Measurements from ENCODE around the gene LAMA2. TPM values are rescaled to one million over a fixed set of nuclear protein-coding genes. Genes with fewer than 3 reads are reported as not detected.
"Not testable (repeated sequence)": the region's sequence is repeated elsewhere in the genome, so short reads cannot be mapped to it uniquely, and the experiment has no call there.

The LAMA2 gene
- total RNA-seq, 1 donor, result not detected

DNA sequence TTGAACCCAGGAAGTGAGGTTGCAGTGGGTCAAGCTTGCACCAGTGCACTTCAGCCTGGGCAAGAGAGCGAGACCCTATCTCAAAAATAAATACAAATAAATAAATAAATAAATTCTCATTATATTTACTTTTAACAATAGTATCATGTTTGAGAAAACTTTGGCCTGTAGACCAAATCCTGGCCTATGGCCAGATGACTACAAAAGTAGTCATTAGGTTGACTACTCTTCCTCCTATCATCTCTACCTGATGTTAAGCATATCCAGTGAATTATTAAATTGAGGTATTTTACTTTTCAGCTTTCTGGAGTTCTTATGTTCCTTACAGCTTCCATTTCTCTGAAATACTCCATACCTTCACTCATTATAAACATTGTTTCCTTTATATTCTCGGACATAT, 280.6 kb downstream of the LAMA2 start:
- DNase-seq (ENCODE audit: low read depth in 2 of 3, low spot score in 2 of 3), result no peak

DNA sequence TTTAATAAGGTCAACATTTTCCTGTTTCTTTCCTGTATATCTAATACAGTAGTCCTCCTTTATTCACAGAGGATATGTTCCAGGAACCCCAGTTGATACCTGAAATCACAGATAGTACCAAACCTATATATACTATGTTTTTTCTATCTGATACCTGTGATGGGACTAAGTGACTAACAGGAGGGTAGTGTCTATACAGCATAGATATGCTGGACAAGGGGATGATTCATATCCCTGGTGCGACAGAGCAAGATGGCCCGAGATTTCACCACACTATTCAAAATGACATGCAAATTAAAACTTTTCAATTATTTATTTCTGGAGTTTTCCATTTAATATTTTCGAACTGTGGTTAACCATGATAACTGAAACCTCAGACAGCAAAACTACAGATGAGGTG, 281.1 kb downstream of the LAMA2 start:
- no peak for DNase-seq (ENCODE audit: low read depth in 2 of 3, low spot score in 2 of 3)

DNA sequence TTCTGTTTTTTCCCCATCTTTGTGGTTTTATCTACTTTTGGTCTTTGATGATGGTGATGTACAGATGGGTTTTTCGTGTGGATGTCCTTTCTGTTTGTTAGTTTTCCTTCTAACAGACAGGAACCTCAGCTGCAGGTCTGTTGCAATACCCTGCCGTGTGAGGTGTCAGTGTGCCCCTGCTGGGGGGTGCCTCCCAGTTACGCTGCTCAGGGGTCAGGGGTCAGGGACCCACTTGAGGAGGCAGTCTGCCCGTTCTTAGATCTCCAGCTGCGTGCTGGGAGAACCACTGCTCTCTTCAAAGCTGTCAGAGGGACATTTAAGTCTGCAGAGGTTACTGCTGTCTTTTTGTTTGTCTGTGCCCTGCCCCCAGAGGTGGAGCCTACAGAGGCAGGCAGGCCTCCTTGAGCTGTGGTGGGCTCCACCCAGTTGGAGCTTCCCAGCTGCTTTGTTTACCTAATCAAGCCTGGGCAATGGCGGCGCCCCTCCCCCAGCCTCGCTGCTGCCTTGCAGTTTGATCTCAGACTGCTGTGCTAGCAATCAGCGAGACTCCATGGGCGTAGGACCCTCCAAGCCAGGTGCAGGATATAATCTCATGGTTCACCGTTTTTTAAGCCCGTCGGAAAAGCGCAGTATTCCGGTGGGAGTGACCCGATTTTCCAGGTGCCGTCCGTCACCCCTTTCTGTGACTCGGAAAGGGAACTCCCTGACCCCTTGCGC, 289.5 kb downstream of the LAMA2 start:
- DNase-seq (ENCODE audit: low read depth in 2 of 3, low spot score in 2 of 3), result not testable (repeated sequence)

GRCh38 chr6:129175066-129175465, 292.1 kb downstream of the LAMA2 start:
- no peak for DNase-seq (ENCODE audit: low read depth in 2 of 3, low spot score in 2 of 3)

DNA sequence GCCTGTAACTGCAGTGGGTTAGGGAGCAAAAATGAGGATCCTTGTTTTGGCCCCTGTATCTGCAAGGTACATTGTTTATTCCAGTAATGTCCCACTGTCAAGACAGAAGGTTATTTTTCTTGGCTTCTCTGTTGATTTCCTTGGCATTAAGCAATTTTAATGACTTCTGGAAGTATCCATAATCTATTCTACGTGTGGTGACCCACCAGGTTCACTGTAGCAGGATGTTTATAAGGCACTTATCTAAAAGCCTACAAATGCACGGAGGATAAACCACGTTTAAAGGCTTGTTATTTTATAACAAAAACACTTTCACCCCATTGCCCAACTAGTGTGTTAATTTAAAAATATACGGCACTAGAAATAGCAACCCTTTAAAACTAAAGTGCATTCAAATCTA, 294.9 kb downstream of the LAMA2 start:
- DNase-seq (ENCODE audit: low read depth in 2 of 3, low spot score in 2 of 3), result no peak

- no peak for DNase-seq (ENCODE audit: low read depth in 2 of 3, low spot score in 2 of 3)
Measured at GRCh38 chr6:129179283-129179682, 296.3 kb downstream of the LAMA2 start.

GRCh38 chr6:129181001-129181400, 298.1 kb downstream of the LAMA2 start:
- no peak for DNase-seq (ENCODE audit: low read depth in 2 of 3, low spot score in 2 of 3)

DNA sequence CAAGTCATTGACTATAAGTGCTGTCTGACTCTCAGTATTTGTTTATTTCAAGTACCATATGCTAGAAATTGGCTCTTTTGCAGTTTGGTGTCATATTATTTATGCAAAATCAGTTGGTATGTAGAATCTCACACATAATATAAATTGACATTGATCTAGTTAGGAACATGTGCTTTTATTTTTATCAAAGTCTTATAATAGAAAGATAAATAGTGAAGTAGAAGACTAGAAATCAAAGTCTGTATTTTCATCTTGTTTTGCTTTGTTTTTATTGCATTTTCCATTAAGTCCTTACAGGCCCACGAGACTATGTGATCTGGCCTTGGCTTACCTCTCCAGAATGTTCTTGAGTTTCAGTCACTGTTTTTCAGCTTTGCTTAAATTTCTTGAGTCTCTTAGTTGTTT, 300.3 kb downstream of the LAMA2 start:
- no peak for DNase-seq (ENCODE audit: low read depth in 2 of 3, low spot score in 2 of 3)

DNA sequence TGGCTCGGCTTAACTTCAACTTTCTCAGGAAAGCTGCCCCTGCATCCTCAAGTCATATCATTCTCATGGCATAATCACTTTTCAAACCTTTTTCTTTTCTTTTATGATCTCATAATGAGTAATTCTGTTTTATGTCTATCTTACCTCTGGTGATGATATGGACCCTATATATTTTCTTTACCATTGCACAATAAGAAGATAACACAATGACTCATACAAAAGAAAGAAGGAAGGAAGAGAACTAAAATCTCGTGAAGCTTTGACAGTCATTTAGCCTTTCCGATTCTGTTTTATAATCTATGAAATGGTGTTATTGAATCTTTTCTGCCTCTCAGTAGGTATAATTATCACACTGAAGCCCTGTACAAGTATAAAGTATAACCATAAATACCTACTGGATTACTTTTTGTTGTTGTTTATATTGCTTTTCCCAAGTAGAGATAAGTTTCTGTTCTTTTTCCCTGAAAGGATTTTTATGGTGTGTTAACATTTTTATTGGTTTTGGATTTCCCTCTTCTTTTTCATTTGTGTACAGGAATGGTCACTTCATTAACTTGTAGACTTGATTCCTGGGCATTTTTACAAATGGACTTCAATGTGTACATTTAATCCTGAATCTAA, 300.9 kb downstream of the LAMA2 start:
- DNase-seq (ENCODE audit: low read depth in 2 of 3, low spot score in 2 of 3), result no peak

DNA sequence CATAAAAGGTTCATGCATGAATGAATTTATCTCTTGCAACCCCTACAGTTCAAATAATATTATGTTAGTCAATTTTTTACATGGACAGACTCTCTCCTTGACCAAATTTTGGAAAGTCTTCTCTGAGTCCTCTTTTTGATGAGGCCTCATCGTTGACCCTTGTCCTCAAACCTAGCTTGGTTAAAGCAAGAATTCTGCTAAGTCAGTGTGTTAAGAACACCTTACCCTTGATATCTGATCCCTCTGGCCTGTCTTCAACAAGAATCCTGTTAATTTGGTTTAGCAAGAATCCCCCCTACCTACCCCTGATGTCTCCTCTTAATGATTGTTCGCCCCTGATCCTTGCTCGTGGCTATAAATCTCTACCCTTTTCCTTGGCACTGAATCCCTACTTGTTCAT, 301.4 kb downstream of the LAMA2 start:
- no peak for DNase-seq (ENCODE audit: low read depth in 2 of 3, low spot score in 2 of 3)

- DNase-seq (ENCODE audit: low read depth in 2 of 3, low spot score in 2 of 3), result no peak
Measured at GRCh38 chr6:129184808-129185366, 301.9 kb downstream of the LAMA2 start.

- no peak for DNase-seq (ENCODE audit: low read depth in 2 of 3, low spot score in 2 of 3)
Measured at GRCh38 chr6:129186988-129187387, 304.1 kb downstream of the LAMA2 start.

- no peak for DNase-seq (ENCODE audit: low read depth in 2 of 3, low spot score in 2 of 3)
Measured at GRCh38 chr6:129188306-129188705, 305.4 kb downstream of the LAMA2 start.

DNA sequence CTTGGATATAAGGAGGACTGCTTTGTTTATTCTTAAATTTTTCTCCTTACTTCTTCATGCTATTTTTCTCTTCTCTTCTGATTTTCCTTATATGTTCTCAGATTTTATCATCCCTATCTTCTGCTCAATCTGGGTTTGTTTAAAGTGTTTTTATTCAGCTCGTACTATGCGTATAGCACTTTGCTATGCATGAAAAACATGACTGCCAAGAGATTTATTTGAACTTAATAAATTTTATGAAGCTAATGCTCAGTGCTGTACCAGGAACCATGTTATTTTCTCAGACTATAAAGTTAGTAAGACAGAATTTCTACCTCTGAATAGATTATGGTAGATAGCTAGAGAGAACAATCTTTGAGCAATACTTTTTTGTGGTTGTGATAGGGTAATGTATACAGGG, 305.9 kb downstream of the LAMA2 start:
- no peak for DNase-seq (ENCODE audit: low read depth in 2 of 3, low spot score in 2 of 3)

DNA sequence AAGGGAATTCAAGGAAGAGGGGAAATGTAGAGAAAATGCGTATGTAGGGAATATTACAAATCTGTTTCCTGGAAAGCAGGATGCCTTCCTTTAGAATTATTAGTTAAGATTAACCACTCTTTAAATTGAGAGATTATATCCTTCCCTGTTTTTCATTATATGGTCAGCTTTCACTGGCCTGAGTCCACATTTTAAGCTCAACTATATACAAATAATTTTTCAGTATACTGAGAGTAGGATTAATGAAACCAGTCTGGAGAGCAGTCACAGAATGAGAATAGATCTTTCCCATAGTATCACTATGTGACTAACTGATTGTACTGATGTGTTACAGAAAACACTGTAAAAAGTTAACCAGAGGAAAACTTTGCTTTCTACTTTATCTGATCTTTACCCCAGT, 306.3 kb downstream of the LAMA2 start:
- no peak for DNase-seq (ENCODE audit: low read depth in 2 of 3, low spot score in 2 of 3)

DNA sequence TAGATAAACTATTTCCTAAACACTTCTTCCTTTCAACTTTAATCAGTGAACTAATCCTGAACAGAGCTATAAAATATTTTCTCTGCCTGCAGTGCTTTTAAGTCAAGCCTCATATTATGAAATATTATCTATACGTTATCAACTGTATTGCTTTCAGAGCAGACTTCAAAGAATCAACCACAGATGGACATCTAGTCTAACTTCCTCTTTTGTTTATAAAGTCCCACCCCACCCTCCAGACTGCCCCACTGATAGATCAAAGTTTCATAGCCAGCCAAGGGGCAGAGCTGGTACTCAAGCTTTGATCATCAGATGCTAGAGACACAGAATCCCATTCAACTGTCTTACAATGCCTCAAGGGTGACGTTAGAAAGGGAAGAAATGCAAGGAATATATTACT, 308.3 kb downstream of the LAMA2 start:
- DNase-seq (ENCODE audit: low read depth in 2 of 3, low spot score in 2 of 3), result no peak

- no peak for DNase-seq (ENCODE audit: low read depth in 2 of 3, low spot score in 2 of 3)
Measured at GRCh38 chr6:129192458-129192989, 309.6 kb downstream of the LAMA2 start.

DNA sequence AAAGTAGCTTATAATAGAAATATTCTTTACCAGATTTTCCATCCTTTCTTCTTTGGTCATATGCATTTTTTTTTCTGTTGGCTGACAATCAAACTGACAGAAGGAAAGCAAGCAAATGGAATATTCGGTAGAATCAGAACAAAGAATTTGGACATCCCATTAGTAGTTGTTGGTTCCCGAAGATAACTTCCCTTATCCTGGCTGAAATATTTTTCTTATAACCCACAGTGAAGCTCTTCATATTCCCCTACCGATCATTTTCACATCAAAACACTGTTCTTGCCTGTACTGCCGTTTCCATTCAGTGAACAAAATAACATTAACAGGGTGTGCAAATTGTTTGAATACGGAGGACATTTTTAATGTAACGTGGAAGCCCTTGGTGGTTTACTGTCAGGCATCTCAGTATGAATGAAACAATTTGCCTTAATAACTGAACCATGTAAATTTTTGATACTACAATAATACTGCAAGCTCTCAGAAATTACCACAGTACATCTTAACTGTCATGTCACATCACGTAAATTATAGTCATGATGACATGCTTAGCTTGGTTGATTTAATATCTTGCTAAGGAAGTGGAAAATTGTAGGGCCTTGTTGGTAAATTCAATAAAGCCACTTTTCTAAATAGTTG, 311.5 kb downstream of the LAMA2 start:
- no peak for DNase-seq (ENCODE audit: low read depth in 2 of 3, low spot score in 2 of 3)

- no peak for DNase-seq (ENCODE audit: low read depth in 2 of 3, low spot score in 2 of 3)
Measured at GRCh38 chr6:129195161-129195560, 312.2 kb downstream of the LAMA2 start.

DNA sequence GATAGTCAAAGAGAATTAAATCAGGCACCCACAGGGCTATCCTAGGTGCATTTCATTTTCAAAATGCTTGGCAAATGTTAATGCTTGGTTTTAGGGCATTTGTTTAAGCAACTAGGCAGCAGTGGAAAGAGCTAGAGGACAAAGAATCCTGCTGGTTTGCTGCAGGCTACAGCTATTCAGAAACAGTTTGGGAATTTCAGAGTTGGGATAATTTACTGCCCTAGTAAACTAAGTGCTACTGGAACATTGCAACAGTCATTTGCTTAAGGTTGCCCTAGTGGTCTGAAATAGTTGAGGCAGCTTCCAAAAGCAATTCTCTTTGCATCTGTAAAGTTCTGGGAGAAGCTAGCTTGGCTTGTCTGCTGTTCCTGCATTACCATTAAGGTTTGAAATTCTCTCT, 312.7 kb downstream of the LAMA2 start:
- no peak for DNase-seq (ENCODE audit: low read depth in 2 of 3, low spot score in 2 of 3)

DNA sequence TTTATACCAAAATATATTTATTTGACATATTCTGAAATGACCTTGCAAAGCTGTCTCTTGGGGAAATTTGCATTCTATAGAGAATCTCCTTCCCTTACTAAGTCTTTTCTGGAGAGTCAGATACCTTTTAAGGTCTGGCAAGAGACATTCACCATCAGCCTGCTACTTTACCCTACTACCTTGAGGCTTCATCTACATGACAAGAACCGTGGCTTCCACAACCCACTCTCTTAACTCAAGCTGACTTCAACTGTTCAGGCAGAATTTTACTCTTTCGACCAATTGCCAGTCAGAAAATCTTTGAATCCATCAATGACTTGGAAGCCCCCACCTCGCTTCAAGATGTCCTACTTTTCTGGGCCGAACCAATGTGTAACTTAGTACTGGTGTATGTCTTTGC, 314.2 kb downstream of the LAMA2 start:
- DNase-seq (ENCODE audit: low read depth in 2 of 3, low spot score in 2 of 3), result no peak

- DNase-seq (ENCODE audit: low read depth in 2 of 3, low spot score in 2 of 3), result no peak
Measured at GRCh38 chr6:129200151-129200550, 317.2 kb downstream of the LAMA2 start.

Measured in hematopoietic multipotent progenitor cell (in vitro differentiated cells).